ENCODE data around the gene TIMP4. TPM values are rescaled to one million over a fixed set of nuclear protein-coding genes. Genes with fewer than 3 reads are reported as not detected.

The TIMP4 gene
- total RNA-seq, 2 donors from 2014 or later: 17.0 to 19.2 TPM

GRCh38 chr3:12117473-12117872, 41.2 kb downstream of the TIMP4 start:
- no peak for DNase-seq (ENCODE audit: low spot score)
- intact Hi-C loops (cut with DNase I): no loop called here

GRCh38 chr3:12116870-12117269, 41.8 kb downstream of the TIMP4 start:
- intact Hi-C loops (cut with DNase I): no loop called here
- no peak for DNase-seq (ENCODE audit: low spot score)

GRCh38 chr3:12115849-12116248, 42.9 kb downstream of the TIMP4 start:
- intact Hi-C loops (cut with DNase I): no loop called here
- DNase-seq (ENCODE audit: low spot score): no peak

- intact Hi-C loops (cut with DNase I): no loop called here
- no peak for DNase-seq (ENCODE audit: low spot score)
Measured at GRCh38 chr3:12115104-12115503, 43.6 kb downstream of the TIMP4 start.

- no peak for DNase-seq (ENCODE audit: low spot score)
- intact Hi-C loops (cut with DNase I): no loop called here
Measured at GRCh38 chr3:12114251-12114650, 44.5 kb downstream of the TIMP4 start.

- intact Hi-C loops (cut with DNase I): no loop called here
- DNase-seq (ENCODE audit: low spot score): no peak
Measured at GRCh38 chr3:12107071-12107713, 51.5 kb downstream of the TIMP4 start.

Other genes starting within 250 kb of the TIMP4 start
- gene SYN2, start 154.5 kb downstream of the TIMP4 start, total RNA-seq: 1 to 10 TPM in 1 of 2 donors, under 1 TPM in 1; 0.81 to 1.4 TPM
- 10 to 100 TPM; 11.2 to 15.4 TPM for gene PPARG, start 130.2 kb upstream of the TIMP4 start, total RNA-seq

All from posterior vena cava (tissue), 2 donors.